Stomach smooth muscle (tissue), 2 donors: Measurements from ENCODE around the gene CCNI2.

Experiments
- H3K27ac ChIP-seq: one replicate; pipeline ENCODE4 v1.7.0; 2013; ENCODE audit warnings: mild to moderate bottlenecking, low read length, inconsistent platforms
- H3K27me3 ChIP-seq, 2 donors: one replicate each; pipeline ENCODE4 v1.7.0; 2013; ENCODE audit warnings: low read length in 2 of 2; ENCODE audit not compliant: insufficient read depth in 2 of 2, control insufficient read depth in 1 of 2
- H3K36me3 ChIP-seq, 2 donors: one replicate each; pipeline ENCODE4 v1.7.0; 2013; ENCODE audit warnings: low read length in 2 of 2; ENCODE audit not compliant: control insufficient read depth in 2 of 2, insufficient read depth in 2 of 2
- H3K4me1 ChIP-seq: one replicate; pipeline ENCODE4 v1.7.0; 2013; ENCODE audit warnings: low read length; ENCODE audit not compliant: control insufficient read depth, insufficient read depth
- H3K4me3 ChIP-seq, 2 donors: one replicate each; pipeline ENCODE4 v1.7.0; 2013; ENCODE audit warnings: low read length in 2 of 2
- H3K9ac ChIP-seq, 2 donors: one replicate each; pipeline ENCODE4 v1.7.0; 2013; ENCODE audit warnings: low read length in 2 of 2, mild to moderate bottlenecking in 1 of 2
- H3K9me3 ChIP-seq, 2 donors: one replicate each; pipeline ENCODE4 v1.7.0; 2013; ENCODE audit warnings: low read length in 2 of 2; ENCODE audit not compliant: control insufficient read depth in 2 of 2
- donor health status: healthy.
- donor health status: Pancreatic carcinoma.

CCNI2 gene

GRCh38 chr5:132750471-132751230 lies 3.4 kb downstream of the CCNI2 start:
- H3K27me3 ChIP-seq, result peaks cover 10 to 24% of the 10 kb centered on the region in 2 donors
- peaks cover 0 to 2% of the 10 kb centered on the region in 2 donors for H3K36me3 ChIP-seq
- H3K9ac ChIP-seq, result no peak overlapping the region
- H3K27ac ChIP-seq, result no peak overlapping the region
- no peak overlapping the region for H3K4me3 ChIP-seq
- H3K4me1 ChIP-seq, result peaks cover 13% of the 10 kb centered on the region
- H3K9me3 ChIP-seq, result no peaks in the 10 kb centered on the region

- H3K27ac ChIP-seq, result no peak overlapping the region
- no peak overlapping the region for H3K9ac ChIP-seq
- H3K27me3 ChIP-seq, result peaks cover 10 to 17% of the 10 kb centered on the region in 2 donors
- H3K36me3 ChIP-seq, result peaks cover 0 to 3% of the 10 kb centered on the region in 2 donors
- no peak overlapping the region for H3K4me3 ChIP-seq
- no peaks in the 10 kb centered on the region for H3K9me3 ChIP-seq
- H3K4me1 ChIP-seq, result peaks cover 13% of the 10 kb centered on the region
These were observed 4.2 kb downstream of the CCNI2 start for GRCh38 chr5:132751444-132751843.

GRCh38 chr5:132751971-132752580 lies 4.8 kb downstream of the CCNI2 start:
- no peak overlapping the region for H3K4me3 ChIP-seq
- H3K36me3 ChIP-seq, result peaks cover 0 to 5% of the 10 kb centered on the region in 2 donors
- H3K4me1 ChIP-seq, result peaks cover 7% of the 10 kb centered on the region
- H3K27ac ChIP-seq, result no peak overlapping the region
- peaks cover 5 to 10% of the 10 kb centered on the region in 2 donors for H3K27me3 ChIP-seq
- H3K9ac ChIP-seq, result no peak overlapping the region
- H3K9me3 ChIP-seq, result no peaks in the 10 kb centered on the region

GRCh38 chr5:132752581-132753125 lies 5.4 kb downstream of the CCNI2 start:
- H3K27me3 ChIP-seq, result peaks cover 4 to 5% of the 10 kb centered on the region in 2 donors
- H3K9me3 ChIP-seq, result no peaks in the 10 kb centered on the region
- H3K36me3 ChIP-seq, result peaks cover under 1 to 9% of the 10 kb centered on the region in 2 donors
- H3K27ac ChIP-seq, result no peak overlapping the region
- H3K9ac ChIP-seq, result no peak overlapping the region
- H3K4me3 ChIP-seq, result no peak overlapping the region
- peaks cover 1% of the 10 kb centered on the region for H3K4me1 ChIP-seq

- Histone ChIP-seq H3K4me1 (no peaks in the 10 kb centered on the region), H3K9me3 (no peaks in the 10 kb centered on the region), H3K9ac (no peak overlapping the region), H3K4me3 (no peak overlapping the region), H3K27ac (no peak overlapping the region), H3K36me3 (peaks cover 3 to 13% of the 10 kb centered on the region in 2 donors), H3K27me3 (peaks cover 0 to 3% of the 10 kb centered on the region in 2 donors)
These were observed 6.1 kb downstream of the CCNI2 start for GRCh38 chr5:132753135-132753987.

- H3K4me3 ChIP-seq, result no peak overlapping the region
- peaks cover 10 to 14% of the 10 kb centered on the region in 2 donors for H3K36me3 ChIP-seq
- no peaks in the 10 kb centered on the region for H3K27me3 ChIP-seq
- no peaks in the 10 kb centered on the region for H3K4me1 ChIP-seq
- H3K27ac ChIP-seq, result no peak overlapping the region
- no peaks in the 10 kb centered on the region for H3K9me3 ChIP-seq
- H3K9ac ChIP-seq, result no peak overlapping the region
These were observed 6.9 kb downstream of the CCNI2 start for GRCh38 chr5:132754111-132754510.

GRCh38 chr5:132754947-132755346 lies 7.7 kb downstream of the CCNI2 start:
- Histone ChIP-seq H3K36me3 (peaks cover 10 to 20% of the 10 kb centered on the region in 2 donors), H3K27ac (no peak overlapping the region), H3K4me3 (no peak overlapping the region), H3K9ac (no peak overlapping the region), H3K27me3 (no peaks in the 10 kb centered on the region), H3K4me1 (no peaks in the 10 kb centered on the region), H3K9me3 (no peaks in the 10 kb centered on the region)

GRCh38 chr5:132756542-132756941 lies 9.3 kb downstream of the CCNI2 start:
- H3K9ac ChIP-seq, result no peak overlapping the region
- H3K4me3 ChIP-seq, result no peak overlapping the region
- H3K27ac ChIP-seq, result no peak overlapping the region
- H3K4me1 ChIP-seq, result no peaks in the 10 kb centered on the region
- no peaks in the 10 kb centered on the region for H3K27me3 ChIP-seq
- no peaks in the 10 kb centered on the region for H3K9me3 ChIP-seq
- peaks cover 18 to 33% of the 10 kb centered on the region in 2 donors for H3K36me3 ChIP-seq

- no peak overlapping the region for H3K27ac ChIP-seq
- peaks cover 20 to 39% of the 10 kb centered on the region in 2 donors for H3K36me3 ChIP-seq
- H3K9me3 ChIP-seq, result no peaks in the 10 kb centered on the region
These were observed 11.2 kb downstream of the CCNI2 start for GRCh38 chr5:132758451-132758850.

More at GRCh38 chr5:132758451-132758850, 11.2 kb downstream of the CCNI2 start:
- H3K27me3 ChIP-seq, result no peaks in the 10 kb centered on the region
- H3K4me3 ChIP-seq, result no peak overlapping the region
- no peaks in the 10 kb centered on the region for H3K4me1 ChIP-seq
- H3K9ac ChIP-seq, result no peak overlapping the region
